Measurements from ENCODE around the gene ITSN1. TPM values are rescaled to one million over a fixed set of nuclear protein-coding genes. Genes with fewer than 3 reads are reported as not detected.

Gene ITSN1
- total RNA-seq, 1 donor from 2014 or later = 41.9 TPM

DNA sequence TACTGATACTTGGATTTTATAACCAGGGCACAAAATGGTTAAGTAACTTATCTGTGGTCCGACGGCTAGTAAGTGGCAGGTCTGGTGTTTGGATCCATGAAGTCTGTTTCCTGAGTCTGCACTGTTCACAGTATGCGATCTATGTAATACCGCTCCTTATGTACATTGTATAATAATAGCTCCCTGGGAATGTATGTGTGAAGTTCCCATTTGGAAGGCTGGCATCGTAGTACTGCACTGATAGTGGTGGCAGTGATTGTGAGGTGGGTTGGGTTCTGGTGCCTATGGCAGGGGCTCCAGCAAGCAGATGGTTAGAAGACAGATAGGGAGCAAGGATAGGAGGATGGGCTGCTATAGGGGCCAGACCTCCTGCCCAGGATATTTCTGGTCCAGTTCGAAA lies 25.3 kb downstream of the ITSN1 start:
- Histone ChIP-seq H3K27ac (replicated peaks) (no peak overlapping the region), H3K9me3 (replicated peaks) (no peaks in the 10 kb centered on the region), H3K27me3 (ENCODE audit: low read depth) (no peaks in the 10 kb centered on the region), H3K4me3 (no peak overlapping the region), H3K36me3 (no peaks in the 10 kb centered on the region), H3K4me1 (peaks cover 28% of the 10 kb centered on the region)
- DNase-seq = no peak
- TF ChIP-seq, protein P1, sequence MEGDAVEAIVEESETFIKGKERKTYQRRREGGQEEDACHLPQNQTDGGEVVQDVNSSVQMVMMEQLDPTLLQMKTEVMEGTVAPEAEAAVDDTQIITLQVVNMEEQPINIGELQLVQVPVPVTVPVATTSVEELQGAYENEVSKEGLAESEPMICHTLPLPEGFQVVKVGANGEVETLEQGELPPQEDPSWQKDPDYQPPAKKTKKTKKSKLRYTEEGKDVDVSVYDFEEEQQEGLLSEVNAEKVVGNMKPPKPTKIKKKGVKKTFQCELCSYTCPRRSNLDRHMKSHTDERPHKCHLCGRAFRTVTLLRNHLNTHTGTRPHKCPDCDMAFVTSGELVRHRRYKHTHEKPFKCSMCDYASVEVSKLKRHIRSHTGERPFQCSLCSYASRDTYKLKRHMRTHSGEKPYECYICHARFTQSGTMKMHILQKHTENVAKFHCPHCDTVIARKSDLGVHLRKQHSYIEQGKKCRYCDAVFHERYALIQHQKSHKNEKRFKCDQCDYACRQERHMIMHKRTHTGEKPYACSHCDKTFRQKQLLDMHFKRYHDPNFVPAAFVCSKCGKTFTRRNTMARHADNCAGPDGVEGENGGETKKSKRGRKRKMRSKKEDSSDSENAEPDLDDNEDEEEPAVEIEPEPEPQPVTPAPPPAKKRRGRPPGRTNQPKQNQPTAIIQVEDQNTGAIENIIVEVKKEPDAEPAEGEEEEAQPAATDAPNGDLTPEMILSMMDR (IDR thresholded peaks at IDR 0.05; ENCODE audit: borderline replicate concordance) = no peak
- intact Hi-C loops (cut with micrococcal nuclease) = no loop called here

DNA sequence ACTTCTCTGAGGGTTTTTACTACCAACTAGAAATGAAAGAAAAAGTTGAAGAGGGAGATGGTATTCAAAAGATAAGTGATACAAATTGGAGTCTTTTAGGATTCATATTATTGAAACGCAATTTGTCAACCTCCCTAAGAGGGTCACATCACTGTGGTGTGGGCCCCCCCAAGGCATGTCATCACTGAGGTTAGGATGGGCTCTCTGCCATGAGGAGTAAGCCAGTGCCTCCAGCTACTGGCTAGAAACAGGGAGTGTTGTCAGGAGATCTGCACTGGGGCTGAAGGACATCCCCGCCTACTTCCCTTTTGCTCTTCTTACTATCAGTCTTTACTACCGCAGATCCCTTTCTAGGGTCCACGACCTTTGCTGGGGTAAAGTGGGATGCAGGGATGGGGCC lies 25.9 kb downstream of the ITSN1 start:
- intact Hi-C loops (cut with micrococcal nuclease) = no loop called here
- Histone ChIP-seq H3K27me3 (ENCODE audit: low read depth) (no peaks in the 10 kb centered on the region), H3K36me3 (no peaks in the 10 kb centered on the region), H3K9me3 (replicated peaks) (no peaks in the 10 kb centered on the region), H3K4me1 (peaks cover 30% of the 10 kb centered on the region), H3K4me3 (no peak overlapping the region), H3K27ac (replicated peaks) (no peak overlapping the region)
- TF ChIP-seq, protein P1 (IDR thresholded peaks at IDR 0.05; ENCODE audit: borderline replicate concordance) = no peak
- DNase-seq = no peak

DNA sequence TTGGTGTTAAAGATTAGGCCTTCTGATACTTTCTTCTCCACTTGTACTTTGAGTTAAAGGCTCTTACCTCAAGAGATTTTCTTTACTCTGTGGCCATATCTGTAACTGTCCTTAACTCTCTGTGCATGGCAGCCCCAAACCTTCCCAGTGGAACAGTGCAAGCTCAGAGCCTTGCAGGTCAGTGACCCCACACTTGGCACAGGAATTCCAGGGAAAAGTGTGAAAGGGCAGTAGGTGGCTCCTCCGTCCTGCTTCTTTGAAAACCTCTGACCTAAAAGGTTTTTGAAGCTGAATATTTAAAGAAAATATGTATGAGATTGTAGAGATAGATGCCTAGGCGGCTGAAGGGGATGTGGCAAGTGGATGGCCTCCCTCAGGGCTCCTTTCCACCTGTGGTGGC lies 26.3 kb downstream of the ITSN1 start:
- Histone ChIP-seq H3K4me3 (no peak overlapping the region), H3K4me1 (peaks cover 34% of the 10 kb centered on the region), H3K27me3 (ENCODE audit: low read depth) (no peaks in the 10 kb centered on the region), H3K9me3 (replicated peaks) (no peaks in the 10 kb centered on the region), H3K27ac (replicated peaks) (no peak overlapping the region), H3K36me3 (no peaks in the 10 kb centered on the region)
- TF ChIP-seq, protein P1 (IDR thresholded peaks at IDR 0.05; ENCODE audit: borderline replicate concordance) = no peak
- no peak for DNase-seq
- intact Hi-C loops (cut with micrococcal nuclease) = no loop called here

DNA sequence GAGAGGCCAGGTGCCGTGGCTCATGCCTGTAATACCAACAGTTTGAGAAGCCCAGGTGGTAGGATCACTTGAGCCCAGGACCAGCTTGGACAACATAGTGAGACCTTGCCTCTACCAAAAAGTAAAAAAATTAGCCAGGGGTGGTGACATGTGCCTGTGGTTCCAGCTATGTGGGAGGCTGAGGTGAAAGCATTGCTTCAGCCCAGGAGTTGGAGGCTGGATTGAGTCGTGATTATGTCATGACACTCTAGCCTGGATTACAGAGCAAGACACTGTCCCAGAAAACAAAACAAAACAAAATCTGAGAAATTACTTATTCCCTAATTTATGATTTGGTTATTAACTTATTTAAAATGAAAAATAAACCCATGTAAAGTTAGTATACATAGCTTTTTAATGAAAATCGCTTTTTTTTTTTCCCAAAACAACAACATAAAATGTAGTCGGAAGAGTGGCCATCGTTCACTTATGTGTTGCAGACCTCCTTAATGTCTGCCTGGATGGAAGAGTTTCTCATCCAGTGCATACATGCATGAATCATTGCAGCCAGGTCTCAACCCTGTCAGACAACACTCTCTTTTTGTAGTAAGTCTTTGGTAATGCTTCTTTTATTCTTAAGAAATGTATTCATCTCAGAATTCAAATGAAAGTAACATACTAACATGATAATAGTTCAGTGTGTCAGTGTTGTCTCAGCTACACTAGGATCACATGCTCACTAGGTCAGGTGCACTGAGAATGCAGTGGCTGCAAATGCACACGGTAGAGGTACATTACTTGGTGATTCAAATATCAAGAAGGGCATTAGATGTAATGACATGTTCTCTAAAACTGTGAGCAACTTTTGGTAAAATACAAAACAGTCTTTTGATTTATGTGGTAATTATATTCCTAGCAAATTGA lies 28.0 kb downstream of the ITSN1 start:
- intact Hi-C loops (cut with micrococcal nuclease) = no loop called here
- no peak for DNase-seq

DNA sequence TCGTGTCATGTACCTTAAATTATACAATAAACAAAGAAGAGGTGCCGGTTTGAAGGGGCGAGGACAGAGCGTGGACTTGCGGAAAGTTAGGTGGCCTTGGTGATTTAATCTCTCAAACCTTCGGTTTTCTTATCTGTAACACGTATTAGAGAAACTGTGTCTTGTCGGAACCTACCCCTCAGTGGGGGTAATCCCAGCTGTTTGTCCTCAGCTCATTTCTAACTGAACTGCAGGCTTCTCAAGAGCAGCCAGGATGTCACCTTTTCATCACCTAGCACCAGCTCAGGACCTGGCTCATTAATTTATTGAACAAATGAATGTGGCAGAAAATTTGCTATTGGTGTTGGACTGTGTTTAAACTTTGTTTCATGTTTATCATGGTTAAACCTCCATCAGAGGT lies 31.2 kb downstream of the ITSN1 start:
- no peak for DNase-seq
- Histone ChIP-seq H3K27me3 (ENCODE audit: low read depth) (no peaks in the 10 kb centered on the region), H3K36me3 (no peaks in the 10 kb centered on the region), H3K9me3 (replicated peaks) (no peaks in the 10 kb centered on the region), H3K27ac (replicated peaks) (no peak overlapping the region), H3K4me1 (peaks cover 41% of the 10 kb centered on the region), H3K4me3 (no peak overlapping the region)
- TF ChIP-seq, protein P1 (IDR thresholded peaks at IDR 0.05; ENCODE audit: borderline replicate concordance) = no peak
- intact Hi-C loops (cut with micrococcal nuclease) = no loop called here

More for the DNA sequence above, 28.0 kb downstream of the ITSN1 start:
- Histone ChIP-seq H3K27me3 (ENCODE audit: low read depth) (no peaks in the 10 kb centered on the region), H3K9me3 (replicated peaks) (no peaks in the 10 kb centered on the region), H3K27ac (replicated peaks) (no peak overlapping the region), H3K4me1 (peaks cover 49% of the 10 kb centered on the region), H3K4me3 (no peak overlapping the region), H3K36me3 (no peaks in the 10 kb centered on the region)
- TF ChIP-seq, protein P1 (IDR thresholded peaks at IDR 0.05; ENCODE audit: borderline replicate concordance) = no peak
